Left ventricle myocardium superior (tissue), 1 donor: ENCODE results near the gene ATP6V1F. TPM values are rescaled to one million over a fixed set of nuclear protein-coding genes. Genes with fewer than 3 reads are reported as not detected.

Source experiments
- ATAC-seq: fragments of 200-7000 bp; cut with Tn5 transposase; one replicate; pipeline ENCODE4 v1.9.1; 2020; ENCODE audit warnings: mild to moderate bottlenecking, moderate library complexity
- DNase-seq: peaks from one replicate; pipeline ENCODE4 v3.0.0-alpha.2; 2020
- intact Hi-C: fragments of 100-400 bp; cut with micrococcal nuclease; formaldehyde crosslinking; loops from one replicate; pipeline ENCODE4 v1.11.0; 2022
- total RNA-seq: library from RNA; stranded (reverse); fragmentation: NEBNext Ultra II Directional; extraction: Animal tissue kit (Norgen Biotek cat#: 25700); gene quantifications from one replicate; pipeline ENCODE4 v1.2.1, GENCODE V29; 2021
- donor health status: DM: no; HTN: yes; CAD: no; lungs with severe emphysema.

ATP6V1F gene
- total RNA-seq, 1 donor from 2014 or later: 115 TPM

DNA sequence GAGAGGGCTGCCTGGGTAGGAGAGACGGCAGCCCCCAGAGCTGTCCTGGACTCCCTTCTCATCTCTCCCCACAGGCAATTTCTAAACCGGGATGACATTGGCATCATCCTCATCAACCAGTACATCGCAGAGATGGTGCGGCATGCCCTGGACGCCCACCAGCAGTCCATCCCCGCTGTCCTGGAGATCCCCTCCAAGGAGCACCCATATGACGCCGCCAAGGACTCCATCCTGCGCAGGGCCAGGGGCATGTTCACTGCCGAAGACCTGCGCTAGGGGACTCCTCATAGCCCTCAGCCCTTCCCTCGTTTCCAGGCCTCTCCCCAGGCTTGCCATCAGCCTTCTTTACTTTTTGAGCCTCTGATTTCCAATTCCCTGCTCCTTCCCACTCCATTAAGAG is 2.6 kb downstream of the ATP6V1F start:
- ATAC-seq (no peak), DNase-seq (no peak)
- intact Hi-C loops: no loop called here

DNA sequence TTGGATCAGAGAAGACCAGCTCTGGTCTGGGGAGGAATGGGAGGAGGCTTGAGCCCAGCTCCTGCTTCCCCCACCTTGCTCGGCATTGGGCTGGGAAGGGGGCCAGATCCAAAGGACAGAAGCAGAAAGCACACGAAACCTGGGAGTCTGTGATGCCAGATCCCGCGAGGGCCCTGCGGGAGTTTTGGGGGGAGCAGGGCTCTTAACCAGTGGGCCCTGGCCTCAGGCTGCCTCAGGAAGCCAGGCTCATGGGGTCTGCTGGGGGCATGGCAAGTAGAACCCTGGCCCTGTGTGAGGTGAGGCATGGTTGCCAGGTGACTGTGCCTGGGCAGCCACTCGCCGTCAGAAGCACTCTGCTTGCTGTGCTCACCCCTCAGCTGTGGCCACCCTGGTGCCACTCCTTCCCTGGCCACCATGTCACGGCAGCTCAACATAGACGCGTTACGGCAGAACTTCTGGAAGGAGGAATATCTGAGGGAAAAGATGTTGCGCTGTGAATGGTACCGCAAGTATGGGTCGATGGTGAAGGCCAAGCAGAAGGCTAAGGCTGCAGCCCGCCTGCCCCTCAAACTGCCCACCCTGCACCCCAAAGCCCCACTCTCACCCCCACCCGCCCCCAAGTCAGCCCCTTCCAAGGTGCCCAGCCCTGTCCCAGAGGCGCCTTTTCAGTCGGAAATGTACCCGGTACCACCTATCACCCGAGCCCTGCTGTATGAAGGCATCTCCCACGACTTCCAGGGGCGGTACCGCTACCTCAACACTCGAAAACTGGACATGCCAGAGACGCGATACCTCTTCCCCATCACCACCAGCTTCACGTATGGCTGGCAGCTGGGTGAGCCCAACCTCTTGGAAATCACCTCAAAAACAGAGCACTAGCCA is 3.6 kb downstream of the ATP6V1F start:
- intact Hi-C loops: no loop called here
- ATAC-seq (no peak), DNase-seq (no peak)

DNA sequence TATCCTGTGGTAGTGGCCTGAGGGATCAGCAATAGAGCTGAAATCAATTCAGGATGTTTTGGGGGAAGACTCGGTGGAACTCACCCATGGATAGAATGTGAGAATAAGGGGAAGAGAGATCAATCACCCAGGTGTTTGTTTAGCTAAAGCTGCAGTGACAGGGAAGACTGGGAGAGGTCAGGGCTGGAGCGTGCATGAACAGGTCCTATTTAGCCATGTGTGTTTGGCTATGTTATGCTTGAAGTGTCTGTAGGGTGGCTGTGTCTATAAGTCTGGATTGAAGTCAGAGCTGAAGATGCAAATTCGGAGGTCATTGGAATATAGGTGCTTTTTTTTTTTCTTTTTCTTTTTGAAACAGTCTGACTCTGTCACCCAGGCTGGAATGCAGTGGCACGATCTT is 4.6 kb downstream of the ATP6V1F start:
- DNase-seq (no peak), ATAC-seq (no peak)
- intact Hi-C loops: no loop called here

DNA sequence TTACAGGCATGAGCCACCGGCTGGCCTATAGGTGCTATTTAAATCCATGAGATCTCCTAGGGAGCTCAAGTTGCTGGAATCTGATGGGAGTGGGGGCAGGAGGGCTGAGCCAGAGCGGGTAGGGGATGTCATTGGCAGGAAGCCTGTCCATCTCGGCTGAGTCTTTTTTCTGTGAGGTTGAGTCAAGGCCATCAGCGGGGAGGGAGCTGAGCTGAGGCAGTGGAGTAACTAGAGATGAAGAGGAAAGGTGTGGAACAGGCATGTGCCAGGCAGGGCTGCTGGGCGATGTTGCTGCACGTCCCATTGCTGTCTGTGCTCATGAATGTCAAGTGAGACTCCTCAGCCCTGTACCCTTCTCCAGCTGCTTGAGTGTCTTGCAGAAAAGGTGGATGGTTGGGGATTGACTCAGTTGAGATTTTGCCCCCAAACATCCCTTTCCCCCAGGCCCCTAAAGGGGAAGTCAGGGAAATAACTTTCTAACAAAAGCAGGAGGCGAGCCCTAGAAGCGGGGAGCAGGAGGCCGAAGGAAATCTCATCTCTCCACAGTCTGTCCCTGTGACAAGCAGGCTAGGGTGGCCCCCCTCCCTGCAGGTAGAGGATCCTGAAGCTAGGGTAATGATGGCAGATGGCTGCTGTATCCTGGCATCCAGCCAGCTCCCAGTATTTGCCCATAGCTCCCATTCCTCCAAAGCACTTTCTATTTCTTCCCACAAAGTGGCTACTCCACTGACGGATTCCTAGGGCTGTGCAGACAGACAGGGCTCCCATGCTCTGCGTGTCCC is 5.4 kb downstream of the ATP6V1F start:
- intact Hi-C loops: no loop called here
- ATAC-seq (no peak), DNase-seq (no peak)

DNA sequence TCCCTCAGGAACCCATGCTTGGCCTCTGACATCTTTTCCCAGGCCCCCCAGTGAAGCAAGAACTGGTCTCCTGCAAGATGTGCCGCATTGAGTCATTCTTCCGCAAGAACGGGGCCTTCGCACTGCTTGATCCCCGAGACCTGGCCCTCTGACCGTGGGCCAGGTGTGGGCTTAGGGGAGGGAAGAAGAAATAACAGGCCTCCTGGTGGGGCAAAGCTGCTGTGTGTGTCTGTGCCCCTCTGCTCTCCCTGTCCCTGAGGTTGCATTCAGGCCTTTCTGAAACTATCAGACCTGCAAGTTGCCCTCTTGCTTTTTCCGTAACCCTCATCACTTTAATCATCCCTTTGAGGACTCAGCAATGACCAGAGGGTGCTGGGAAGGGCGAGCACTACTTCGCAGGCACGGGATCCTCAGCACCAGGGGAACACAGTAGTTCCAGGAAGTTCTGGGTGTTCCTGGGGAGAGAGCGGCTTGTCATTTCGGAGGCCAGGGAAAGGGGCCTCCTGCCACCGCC is 6.0 kb downstream of the ATP6V1F start:
- intact Hi-C loops: no loop called here
- no peak for DNase-seq
- ATAC-seq: peak; percentile 5

DNA sequence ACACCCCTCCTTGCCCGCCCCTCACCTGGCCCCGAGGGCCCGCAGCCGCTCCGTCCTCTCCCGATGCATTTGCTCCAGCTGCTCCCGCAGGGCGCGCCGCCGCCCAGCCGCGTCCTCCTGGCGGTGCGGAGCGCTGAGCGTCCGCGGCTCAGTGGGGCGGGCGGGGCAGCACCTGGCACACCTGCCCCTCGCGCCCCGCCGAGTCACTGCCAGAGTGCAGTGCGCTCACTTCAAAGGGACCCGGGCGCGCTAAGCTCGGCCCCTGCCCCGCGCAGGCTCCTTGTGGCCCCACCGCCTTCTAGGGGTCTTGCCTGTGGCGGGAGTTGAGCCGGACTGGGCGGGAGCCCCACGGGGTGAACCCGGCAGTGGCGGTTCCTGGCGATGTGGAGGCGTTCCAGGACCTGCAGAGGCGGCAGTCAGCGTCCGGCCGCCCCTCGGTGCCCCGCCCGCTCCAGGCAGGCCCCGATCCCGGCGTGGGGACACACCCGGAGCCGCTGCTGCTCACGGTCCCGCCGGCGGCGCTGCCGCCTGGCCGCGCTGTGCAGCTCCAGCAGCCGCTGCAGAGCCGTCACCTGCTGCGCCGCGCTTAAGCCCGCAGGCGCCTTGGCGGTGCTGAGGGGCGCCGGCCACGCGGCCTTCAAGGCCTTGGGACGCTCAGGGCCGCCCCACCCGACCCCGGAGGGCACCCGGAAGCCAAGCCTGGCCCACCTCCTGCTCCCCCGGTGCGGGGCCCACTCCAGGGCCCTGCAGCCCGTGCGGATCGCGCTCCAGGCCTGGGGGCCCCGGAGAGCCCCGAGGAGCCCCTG is 6.7 kb downstream of the ATP6V1F start:
- intact Hi-C loops: no loop called here
- DNase-seq: peak; percentile 75
- peak; percentile 80 for ATAC-seq

DNA sequence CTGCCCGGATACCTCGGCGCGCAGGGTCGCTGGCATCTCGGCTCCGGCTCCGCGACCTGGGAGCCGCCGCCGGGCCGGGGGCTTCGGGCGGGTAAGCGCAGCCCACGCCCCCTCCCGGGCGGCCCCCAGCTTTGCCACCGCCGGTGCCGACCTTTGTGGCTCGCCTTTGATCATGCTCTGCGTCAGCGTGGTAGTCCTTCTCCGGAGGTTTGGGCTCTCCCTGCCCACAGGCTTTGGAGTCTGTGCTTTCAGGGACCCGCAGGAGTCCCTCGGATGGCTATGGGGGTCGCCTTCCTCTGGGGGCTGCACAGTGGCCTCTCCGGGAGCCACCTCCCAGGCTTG is 7.3 kb downstream of the ATP6V1F start:
- intact Hi-C loops: no loop called here
- no peak for DNase-seq
- peak; percentile 5 for ATAC-seq

DNA sequence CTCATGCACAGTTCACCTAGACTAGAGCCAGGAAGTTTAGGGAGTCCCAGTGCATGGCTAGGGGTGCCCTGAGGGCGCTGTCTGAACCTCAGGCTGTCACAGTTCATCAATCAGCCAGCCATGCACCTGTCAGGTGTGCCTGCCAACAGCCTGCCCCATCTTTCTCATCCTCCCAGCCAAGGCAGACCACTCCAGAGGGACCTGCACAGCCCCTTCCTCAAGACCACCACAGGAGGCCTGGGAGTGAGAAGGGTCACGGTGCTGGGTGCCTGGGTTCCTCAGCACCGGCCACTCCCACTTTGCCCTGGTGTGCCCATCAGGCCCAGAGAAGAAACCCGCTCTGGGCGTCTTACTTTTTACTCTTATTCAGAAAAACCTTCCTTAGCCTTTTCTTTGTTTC is 8.4 kb downstream of the ATP6V1F start:
- DNase-seq (no peak), ATAC-seq (no peak)
- intact Hi-C loops: no loop called here

DNA sequence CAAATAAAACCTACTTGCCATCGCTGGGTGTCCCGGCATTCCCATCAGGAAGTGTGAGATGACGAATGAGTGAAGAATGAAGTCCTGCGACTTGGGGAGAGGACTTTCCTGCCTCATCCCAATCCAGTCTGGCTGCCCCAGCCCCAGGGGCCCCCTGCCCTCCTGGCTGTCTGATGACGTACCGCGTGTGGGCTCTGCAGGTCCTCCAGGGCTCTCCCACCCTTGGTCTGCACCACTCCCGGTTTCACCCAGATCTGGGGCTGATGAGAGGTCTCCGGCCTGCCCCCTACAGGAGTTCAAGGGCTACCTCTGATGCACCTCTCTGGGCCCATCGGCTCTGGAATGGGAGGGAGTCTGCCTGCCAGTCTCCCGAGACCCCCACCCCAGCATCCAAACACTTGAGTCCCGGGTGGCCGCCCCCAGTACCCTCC is 9.8 kb downstream of the ATP6V1F start:
- intact Hi-C loops: no loop called here
- no peak for DNase-seq
- no peak for ATAC-seq

DNA sequence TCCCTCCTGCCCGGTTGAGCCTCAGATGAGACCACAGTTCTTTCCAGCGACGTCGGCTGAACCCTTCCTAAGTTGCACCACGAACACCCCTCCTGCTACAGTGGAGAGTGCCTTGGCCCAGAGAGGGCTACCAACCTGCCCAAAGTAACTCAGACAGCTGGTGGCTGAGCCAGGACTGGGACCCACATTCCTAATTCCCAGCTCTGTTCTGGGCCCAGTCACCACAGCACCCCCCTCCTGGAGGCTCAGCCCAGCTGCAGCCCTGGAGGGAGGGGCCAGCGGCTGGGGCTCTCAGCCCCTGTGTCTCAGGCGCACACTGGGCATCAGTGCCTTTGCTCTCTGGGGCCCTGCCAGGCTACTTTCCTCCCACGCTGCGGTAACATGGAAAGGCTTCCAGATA is 10.6 kb downstream of the ATP6V1F start:
- DNase-seq (no peak), ATAC-seq (no peak)
- intact Hi-C loops: no loop called here

DNA sequence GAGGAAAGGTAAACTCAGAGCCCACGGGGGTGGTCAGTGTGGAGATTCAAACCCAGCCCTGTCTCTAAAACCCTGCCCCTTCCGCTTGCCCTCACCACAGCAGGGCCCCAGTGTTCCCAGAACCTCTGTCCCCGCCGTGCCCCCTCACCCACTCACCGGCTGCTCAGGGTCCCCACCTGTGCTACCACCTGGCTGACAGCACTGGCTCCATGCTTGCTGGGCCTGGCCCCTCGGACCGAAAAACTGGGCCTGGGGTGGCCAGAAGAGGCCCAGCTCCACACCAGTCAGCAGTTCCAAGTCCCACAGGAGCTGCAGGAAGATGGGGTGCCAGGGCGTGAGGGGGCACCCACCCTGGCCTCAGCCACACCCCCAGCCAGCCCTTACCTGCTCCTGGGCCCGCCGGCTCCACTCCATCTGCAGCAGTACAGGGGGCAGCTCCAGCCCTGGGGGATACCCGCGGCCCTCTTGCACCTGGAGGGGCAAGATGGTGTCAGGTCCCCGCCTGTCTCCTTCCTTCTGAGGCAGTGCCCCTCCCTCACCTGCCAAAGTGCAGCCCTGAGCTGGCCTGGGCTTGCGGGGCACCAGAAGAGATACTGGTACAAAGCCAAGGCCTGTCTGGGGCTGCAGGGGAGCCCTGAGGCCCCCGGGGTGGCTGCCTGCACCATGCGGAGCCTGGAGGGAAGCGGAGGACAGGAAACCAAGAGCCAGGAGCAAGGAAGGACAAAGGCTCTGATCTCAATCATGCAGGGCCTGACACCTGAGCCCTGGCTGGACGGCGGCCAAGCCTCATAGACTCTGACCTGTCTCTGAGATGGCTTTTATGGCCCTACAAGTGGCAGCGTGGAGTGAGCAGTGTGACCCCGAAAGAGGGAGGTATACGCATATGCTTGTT is 11.7 kb downstream of the ATP6V1F start:
- DNase-seq (peak; percentile 23), ATAC-seq (no peak)
- intact Hi-C loops: no loop called here

DNA sequence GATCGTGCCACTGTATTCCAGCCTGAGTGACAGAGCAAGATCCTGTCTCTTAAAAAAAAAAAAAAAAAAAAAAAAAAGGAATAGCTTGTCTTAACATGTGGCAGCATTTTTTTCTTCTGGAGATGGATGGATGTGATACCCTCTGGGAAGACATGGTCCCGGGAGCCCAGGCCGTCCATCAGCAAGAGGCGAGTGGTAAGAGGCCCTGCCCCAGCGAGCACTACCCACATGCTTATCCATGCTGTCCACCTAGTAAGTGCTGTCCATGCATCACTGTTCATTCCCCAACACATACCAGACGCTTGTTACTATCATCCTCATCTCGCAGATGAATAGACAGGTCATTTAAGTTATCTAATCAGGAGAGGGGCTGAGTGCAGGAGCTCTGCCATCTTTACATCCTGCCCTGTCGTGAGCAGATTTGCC is 12.9 kb downstream of the ATP6V1F start:
- intact Hi-C loops: no loop called here
- no peak for ATAC-seq
- DNase-seq: no peak

DNA sequence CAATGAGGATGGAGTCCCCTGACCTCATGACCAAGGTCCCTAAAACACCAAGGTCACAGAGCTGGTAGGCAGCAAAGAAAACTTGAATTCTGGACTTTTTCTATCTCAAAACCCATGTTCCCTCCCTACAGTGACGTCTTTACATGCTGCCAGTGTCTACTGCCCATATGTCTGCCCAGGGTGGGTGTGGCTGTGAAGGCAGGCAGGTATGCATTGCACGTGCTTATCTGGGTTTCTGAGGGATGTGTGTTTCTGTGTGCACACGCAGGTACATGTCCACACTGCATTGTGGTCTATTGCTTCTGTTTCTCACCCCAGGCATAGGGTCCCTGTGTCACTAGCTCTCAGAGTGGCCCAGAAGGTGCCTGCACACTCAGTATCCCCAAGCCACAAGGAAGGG is 13.5 kb downstream of the ATP6V1F start:
- ATAC-seq (no peak), DNase-seq (no peak)
- intact Hi-C loops: no loop called here

DNA sequence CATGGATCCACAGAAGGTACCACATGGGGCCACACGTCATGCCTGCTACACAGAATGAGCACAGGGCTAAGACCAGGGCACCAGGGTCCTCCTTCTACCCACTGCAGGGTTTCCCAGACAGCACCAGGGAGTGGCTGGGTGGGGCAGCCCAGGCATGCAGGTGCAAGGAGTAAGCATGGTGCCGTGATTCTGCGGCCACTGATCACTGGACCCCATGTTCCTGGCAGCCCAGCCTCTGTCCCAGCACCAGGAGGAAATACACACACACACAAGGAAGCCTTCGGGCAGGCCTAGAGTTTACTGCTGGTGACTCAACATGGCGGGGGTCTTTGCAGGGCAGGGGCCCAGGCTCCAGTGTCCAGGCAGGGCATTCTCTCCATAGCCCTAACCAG is 13.9 kb downstream of the ATP6V1F start:
- no peak for ATAC-seq
- peak; percentile 21 for DNase-seq
- intact Hi-C loops: no loop called here

DNA sequence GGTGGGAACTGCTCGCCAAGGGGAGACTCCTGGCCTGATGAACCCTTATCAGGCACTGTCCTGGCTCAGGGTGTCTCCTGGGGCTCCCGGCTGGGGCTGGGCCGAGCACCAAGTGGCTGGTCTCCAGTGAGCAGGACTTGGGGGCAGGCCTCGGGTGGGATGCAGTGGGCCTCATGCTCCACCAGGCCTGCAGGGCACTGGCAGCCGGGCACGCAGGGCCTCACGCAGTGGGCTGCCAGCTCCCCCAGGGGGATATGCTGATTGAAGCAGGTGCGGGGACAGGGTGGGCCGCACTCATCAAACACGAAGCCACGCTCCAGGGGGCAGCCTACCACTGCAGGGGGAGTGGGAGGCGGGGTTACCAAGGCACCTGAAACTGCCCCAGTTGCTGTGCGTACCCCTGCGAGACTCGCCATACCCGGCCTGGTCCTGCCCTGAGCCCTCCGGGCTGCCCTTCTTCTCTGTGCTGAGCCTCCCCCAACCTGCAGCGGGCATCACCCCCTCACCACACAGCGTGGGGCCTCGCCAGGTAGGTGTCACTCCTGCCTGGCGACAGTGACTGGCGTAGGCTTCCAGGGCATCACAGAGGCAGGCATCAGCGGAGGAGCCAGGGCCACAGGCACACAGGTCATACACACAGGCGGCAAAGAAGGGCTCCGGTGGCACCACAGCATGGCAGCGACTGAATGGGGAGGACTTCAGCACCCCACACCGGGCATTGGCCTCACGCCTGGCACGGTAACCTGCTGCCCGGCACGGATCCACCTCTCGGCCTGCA is 14.5 kb downstream of the ATP6V1F start:
- intact Hi-C loops: no loop called here
- DNase-seq: no peak
- ATAC-seq: no peak

DNA sequence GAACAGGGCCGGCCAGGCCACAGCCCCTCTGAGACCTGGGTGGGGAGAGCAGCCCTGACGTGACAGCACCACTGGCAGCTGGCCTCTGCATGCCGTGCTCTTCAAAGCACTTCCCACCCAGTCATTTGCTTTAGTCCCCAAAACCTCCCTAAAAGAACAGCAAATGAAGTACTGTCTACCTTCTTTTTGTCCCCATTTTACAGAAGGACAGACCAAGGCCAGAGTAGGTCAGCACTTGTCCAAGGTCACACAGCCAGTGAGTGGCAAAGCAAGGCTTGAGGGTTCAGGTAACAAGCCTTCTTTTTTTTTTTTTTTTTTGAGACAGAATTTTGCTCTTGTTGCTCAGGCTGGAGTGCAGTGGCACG is 15.1 kb downstream of the ATP6V1F start:
- no peak for ATAC-seq
- no peak for DNase-seq
- intact Hi-C loops: no loop called here

DNA sequence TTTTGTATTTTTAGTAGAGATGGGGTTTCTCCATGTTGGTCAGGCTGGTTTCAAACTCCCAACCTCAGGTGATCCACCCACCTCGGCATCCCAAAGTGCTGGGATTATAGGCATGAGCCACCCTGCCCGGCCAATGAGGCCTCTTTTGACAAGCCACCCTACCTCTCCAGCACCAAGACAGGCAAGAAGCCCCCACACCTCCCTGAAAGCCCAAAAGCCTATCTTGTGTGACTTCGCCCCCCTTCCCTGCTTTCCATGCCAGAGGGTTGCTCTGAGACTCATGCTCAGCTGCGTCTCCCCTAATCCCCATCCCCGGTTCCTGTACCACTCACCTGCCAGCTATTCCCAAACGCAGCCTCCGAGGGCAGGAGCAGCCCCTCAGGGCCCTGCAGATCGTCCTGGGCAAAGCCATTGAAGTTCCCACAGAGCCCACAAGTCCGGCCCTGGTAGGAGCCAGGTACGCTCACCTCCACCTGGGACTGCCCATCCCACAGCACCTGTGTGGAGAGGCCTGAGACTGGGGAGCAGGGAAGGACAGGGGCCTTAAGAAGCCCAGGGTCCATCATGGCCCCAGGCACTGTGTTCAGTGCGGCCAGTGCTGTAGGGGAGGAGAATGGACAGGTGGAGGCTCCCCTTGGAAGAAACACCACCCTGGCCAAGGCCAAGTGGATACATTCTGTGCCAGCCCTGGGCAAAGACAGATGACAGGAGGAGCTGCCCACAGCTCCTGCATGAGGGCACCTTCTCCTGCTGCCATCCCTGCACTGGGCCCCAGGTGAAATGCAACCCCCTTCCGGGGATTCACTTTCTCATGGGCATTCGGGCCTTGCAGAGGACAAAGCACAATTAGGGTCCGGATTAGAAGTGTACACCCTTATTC is 15.8 kb downstream of the ATP6V1F start:
- intact Hi-C loops: no loop called here
- ATAC-seq: no peak

More for the DNA sequence above, 15.8 kb downstream of the ATP6V1F start:
- no peak for DNase-seq
